ENCODE measurements around the gene DES.

- TF ChIP-seq POLR2A (IDR thresholded peaks at IDR 0.05): no peak
- TF ChIP-seq, protein P1, sequence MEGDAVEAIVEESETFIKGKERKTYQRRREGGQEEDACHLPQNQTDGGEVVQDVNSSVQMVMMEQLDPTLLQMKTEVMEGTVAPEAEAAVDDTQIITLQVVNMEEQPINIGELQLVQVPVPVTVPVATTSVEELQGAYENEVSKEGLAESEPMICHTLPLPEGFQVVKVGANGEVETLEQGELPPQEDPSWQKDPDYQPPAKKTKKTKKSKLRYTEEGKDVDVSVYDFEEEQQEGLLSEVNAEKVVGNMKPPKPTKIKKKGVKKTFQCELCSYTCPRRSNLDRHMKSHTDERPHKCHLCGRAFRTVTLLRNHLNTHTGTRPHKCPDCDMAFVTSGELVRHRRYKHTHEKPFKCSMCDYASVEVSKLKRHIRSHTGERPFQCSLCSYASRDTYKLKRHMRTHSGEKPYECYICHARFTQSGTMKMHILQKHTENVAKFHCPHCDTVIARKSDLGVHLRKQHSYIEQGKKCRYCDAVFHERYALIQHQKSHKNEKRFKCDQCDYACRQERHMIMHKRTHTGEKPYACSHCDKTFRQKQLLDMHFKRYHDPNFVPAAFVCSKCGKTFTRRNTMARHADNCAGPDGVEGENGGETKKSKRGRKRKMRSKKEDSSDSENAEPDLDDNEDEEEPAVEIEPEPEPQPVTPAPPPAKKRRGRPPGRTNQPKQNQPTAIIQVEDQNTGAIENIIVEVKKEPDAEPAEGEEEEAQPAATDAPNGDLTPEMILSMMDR (IDR thresholded peaks at IDR 0.05): no peak
These were observed 10.0 kb upstream of the DES start for GRCh38 chr2:219408204-219408603.
